Left renal pelvis (tissue), 4 donors: ENCODE results near the gene RREB1. TPM values are rescaled to one million over a fixed set of nuclear protein-coding genes. Genes with fewer than 3 reads are reported as not detected.

Experiments
- DNase-seq, 4 donors: peaks; one replicate each; pipeline ENCODE4 v3.0.0-alpha.2; 2013; ENCODE audit warnings: low read depth in 4 of 4, low spot score in 3 of 4
- polyA plus RNA-seq, 4 donors: library from polyadenylated mRNA; unstranded; fragments of 120-200 nt; gene quantifications; one replicate each; pipeline ENCODE4 v1.2.1, GENCODE V29; 2013; ENCODE audit not compliant: insufficient read length in 4 of 4

Gene RREB1
- polyA plus RNA-seq, 4 donors = 12.6 to 24.9 (median 21.6) TPM

DNA sequence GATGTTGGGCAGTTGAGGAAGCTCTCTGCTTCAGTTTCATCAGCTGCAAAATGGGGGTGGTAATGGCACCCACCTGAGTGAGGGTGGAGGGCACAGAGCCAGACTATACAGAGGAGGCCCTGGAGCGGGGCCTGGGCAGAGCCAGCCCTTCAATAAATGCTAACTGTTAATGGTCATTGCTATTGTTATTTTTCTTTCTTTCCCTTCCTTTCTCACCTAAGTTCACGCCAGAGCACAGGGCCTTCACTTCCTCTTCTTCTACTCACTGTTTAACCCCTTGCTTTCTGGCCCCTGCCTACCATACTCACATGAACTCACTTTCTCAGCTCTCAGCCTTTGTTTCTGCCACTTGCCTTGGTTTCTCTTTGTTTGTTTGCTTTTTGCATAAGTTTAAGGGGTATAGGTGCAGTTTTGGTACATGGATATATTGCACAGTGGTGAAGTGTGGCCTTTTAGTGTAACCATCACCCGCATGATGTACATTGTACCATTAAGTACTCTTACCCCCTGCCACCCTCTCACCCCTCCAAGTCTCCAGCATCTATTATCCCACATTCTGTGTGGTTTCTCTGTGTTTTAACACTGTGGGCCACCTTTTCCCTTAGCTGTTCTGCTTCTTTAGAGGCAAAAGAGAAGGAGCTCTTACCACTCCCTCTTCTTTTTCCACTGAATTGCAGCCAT lies 7.5 kb upstream of the RREB1 start:
- no peak for DNase-seq

- no peak for DNase-seq
Measured at GRCh38 chr6:7100753-7101081, 7.0 kb upstream of the RREB1 start.

DNA sequence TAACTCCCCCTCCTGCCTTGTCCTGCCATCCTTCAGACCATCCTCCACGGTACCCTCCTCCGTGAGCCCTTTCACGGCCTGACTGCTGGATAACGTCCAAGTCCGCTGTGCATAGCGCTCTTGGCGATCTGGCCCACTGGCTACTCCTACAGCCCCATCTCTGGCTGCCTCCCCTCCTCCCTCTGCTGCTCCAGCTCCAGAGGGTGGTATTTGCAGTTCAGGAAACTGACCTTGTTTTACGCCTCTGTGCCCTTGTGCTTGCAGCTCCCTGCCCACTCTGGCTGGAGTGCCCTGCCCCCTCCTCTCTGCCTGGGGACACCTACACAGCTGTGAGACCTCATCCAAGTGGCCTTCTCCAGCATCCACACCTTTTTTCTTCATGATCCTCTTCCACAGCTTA lies 6.5 kb upstream of the RREB1 start:
- DNase-seq = peak in 1 of 4 donors; percentile 47

- no peak for DNase-seq
Measured at GRCh38 chr6:7104752-7105151, 3.0 kb upstream of the RREB1 start.

- no peak for DNase-seq
Measured at GRCh38 chr6:7106215-7106751, 1.5 kb upstream of the RREB1 start.

- no peak for DNase-seq
Measured at GRCh38 chr6:7106752-7107577, 796 bp upstream of the RREB1 start.

GRCh38 chr6:7108196-7108963 lies 619 bp downstream of the RREB1 start:
- DNase-seq = peak in 1 of 4 donors; percentile 40

- peak in 2 of 4 donors; percentile 48 to 63 for DNase-seq
Measured at GRCh38 chr6:7108964-7109836, 1.4 kb downstream of the RREB1 start.

GRCh38 chr6:7110092-7110792 lies 2.5 kb downstream of the RREB1 start:
- no peak for DNase-seq

DNA sequence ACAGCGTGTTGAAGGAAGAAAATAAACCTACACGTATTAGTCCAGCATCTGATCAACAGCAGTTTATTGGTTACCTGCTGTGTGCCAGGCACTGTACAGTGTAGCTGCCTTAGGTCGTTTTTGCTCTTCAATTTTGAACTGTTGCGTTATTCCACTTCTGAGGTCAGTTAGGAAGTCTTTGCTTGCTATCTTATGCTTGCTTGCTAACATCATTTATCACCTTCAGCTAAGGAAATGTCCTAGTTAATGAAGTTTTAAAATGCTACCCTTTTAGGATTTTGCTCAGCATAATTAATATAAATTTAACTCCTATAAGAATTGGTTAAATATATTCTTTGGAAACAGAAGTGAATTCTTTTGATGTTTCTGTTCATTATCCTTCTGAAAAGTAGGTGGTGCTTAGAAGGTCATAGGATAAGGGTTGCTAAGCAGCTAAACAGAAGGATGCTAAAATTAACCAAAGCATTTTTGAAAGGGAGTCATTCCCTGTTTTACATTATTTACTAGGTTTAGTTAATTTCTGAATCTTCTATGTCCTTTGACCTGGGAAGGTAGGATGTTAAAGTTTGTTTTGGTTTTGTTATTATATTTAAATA lies 3.4 kb downstream of the RREB1 start:
- no peak for DNase-seq

GRCh38 chr6:7112171-7112570 lies 4.4 kb downstream of the RREB1 start:
- no peak for DNase-seq

- DNase-seq = no peak
Measured at GRCh38 chr6:7112741-7113313, 5.1 kb downstream of the RREB1 start.

GRCh38 chr6:7114744-7115458 lies 7.1 kb downstream of the RREB1 start:
- DNase-seq = no peak

DNA sequence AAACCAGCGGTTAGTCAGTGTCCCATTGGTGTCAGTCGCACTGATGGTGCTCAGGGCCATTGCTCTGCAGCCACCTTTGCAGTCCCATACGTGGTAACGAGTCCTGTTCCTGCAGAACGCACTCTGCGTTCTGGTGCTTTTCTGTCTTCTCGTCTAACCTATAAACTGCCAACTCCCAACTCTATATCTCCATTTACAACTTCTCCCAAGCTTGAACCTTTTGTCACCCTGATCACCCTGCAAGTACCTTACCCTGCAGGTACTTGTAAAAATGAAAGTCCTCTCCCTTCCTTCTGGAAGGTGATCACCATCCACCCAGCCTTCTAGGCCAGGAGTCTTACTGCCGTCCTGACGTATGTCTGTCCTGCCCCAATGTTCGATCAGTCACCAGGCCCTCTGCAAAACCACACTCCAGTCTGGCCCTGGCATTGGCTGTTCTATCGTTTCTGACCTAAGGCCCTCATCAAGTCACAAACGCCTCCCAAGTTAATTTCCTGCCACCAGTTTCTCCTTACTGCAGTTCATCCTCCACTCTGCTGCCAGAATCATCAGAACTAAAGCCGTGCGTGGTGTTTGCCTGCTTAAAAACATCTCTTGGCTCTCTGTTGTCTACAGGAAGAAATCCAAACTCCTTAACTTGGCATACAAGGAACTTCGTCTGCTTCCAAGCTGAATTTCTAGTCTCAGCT lies 7.9 kb downstream of the RREB1 start:
- DNase-seq = no peak

DNA sequence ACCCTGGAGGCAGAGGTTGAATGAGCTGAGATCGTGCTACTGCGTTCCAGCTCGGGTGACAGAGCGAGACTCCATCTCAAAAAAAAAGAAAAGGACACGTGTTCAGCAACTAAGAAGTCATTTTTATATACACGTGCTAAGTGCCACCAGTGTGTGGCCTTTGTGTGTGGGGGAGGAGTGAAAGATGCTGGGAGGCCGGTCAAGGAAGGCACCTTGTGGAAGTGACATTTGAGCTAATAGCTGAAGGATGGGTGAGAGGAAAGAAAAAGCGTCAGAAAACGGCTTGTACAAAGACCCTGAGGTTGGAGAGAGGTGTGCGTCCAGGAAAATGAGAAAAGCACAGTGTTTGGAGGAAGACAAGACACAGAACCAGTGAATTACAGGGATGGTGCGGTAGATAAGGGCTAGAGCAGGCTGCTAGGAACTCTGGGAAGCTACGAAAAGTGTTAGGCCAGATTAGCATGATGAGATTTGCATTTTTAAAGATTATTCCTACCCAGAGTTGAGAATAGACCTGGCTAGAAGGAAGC lies 11.6 kb downstream of the RREB1 start:
- no peak for DNase-seq

DNA sequence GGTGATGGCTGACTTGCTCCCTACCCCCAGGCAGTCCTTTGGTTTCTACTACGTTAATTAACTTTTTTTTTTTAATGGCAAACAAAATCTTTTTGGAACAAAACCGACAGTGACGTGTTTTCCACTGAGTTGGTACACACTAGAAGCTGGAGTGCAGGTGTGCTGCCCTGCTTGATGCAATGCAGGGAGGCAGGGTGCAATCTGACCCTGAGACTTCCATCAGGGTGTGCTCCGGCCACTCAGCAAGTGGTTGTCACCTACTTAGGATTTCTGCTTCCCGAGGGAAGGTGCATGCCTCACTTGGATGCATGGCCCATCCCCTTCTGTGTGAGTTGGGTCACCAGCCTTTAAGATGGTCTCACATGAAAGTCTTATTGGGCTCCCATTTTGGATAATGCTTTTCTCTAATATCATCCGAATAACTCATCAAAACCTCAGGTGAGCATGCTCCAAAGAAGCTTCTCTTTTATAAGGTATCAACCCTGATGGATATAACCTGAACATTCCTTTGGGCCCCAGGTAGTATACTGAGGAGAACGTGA lies 14.0 kb downstream of the RREB1 start:
- no peak for DNase-seq

DNA sequence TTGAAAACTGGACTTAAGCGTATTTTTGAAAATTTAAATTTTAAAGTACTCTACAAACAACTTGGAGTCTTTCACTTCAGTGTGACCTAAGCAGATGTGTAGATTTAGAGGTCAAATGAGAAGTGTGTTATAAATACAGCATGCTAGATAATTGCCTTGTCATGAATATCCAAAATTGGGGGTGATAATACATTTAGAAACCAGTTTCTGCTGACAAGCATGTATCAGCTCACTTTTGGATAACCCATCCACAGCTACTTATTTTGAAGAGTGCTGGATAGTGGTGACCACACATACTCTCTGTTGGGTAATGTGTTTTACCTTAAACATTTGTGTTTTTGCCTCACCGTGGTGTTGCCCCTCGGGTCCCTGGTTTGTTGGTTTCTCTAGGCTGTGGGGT lies 14.9 kb downstream of the RREB1 start:
- DNase-seq = no peak
